Muscle of leg (tissue), 16 donors: ENCODE data around the gene YDJC. TPM values are rescaled to one million over a fixed set of nuclear protein-coding genes. Genes with fewer than 3 reads are reported as not detected.
"Not testable (repeated sequence)": the region's sequence is repeated elsewhere in the genome, so short reads cannot be mapped to it uniquely, and the experiment has no call there.

ENCODE experiments used
- DNase-seq: peaks from one replicate; pipeline ENCODE4 v3.0.0; 2013
- H3K27ac ChIP-seq: one replicate; pipeline ENCODE4 v1.5.1; 2013; ENCODE audit warnings: mild to moderate bottlenecking, low read length, control low read depth
- H3K27me3 ChIP-seq: one replicate; pipeline ENCODE4 v1.6.1; 2013; ENCODE audit warnings: low read length; ENCODE audit not compliant: control insufficient read depth, insufficient read depth
- H3K36me3 ChIP-seq: one replicate; pipeline ENCODE4 v1.6.1; 2013; ENCODE audit warnings: low read length; ENCODE audit not compliant: control insufficient read depth, insufficient read depth
- H3K4me1 ChIP-seq: one replicate; pipeline ENCODE4 v1.6.1; 2013; ENCODE audit warnings: low read length; ENCODE audit not compliant: control insufficient read depth, insufficient read depth
- H3K4me3 ChIP-seq: one replicate; pipeline ENCODE4 v1.5.1; 2013; ENCODE audit warnings: low read length, control low read depth
- H3K9me3 ChIP-seq: replicated peaks from 2 replicates; pipeline ENCODE4 v1.6.1; 2013; ENCODE audit warnings: low read depth, low read length; ENCODE audit not compliant: control insufficient read depth
- WGBS: methylation state at CpG from one replicate; pipeline ENCODE4 v1.1.5; 2013; ENCODE audit warnings: missing lambda C conversion rate; ENCODE audit not compliant: insufficient coverage; 5-methylcytosine and 5-hydroxymethylcytosine counted together
- long read RNA-seq, 11 donors: transcript quantifications; one replicate each; lab custom pipeline, GENCODE V29; 2026
- polyA plus RNA-seq, 8 donors: library from polyadenylated mRNA; unstranded; fragments of 120-200 nt; gene quantifications; one replicate each; pipeline versions ENCODE4 v1.2.1 to v1.2.3, GENCODE V29; 2013; ENCODE audit warnings: inconsistent platforms in 1 of 8, low replicate concordance in 1 of 8; ENCODE audit not compliant: insufficient read length in 8 of 8, insufficient read depth in 1 of 8
- total RNA-seq: library from RNA; stranded (reverse); fragments of 120-200 nt; gene quantifications from one replicate; pipeline ENCODE4 v1.2.4, GENCODE V29; 2013

YDJC gene, protein sequence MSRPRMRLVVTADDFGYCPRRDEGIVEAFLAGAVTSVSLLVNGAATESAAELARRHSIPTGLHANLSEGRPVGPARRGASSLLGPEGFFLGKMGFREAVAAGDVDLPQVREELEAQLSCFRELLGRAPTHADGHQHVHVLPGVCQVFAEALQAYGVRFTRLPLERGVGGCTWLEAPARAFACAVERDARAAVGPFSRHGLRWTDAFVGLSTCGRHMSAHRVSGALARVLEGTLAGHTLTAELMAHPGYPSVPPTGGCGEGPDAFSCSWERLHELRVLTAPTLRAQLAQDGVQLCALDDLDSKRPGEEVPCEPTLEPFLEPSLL
- 5.5 TPM for total RNA-seq
- polyA plus RNA-seq, result 1 to 10 TPM; 4.2 to 8.5 (median 5.2) TPM
- long read RNA-seq, donor 1, partial matches to known transcripts, result 0 of 3 reads
- long read RNA-seq, donor 1, other reads (novel, unspliced or antisense), result 0 of 3 reads
- long read RNA-seq, donor 2, result 0 reads
- long read RNA-seq, donor 3, partial matches to known transcripts, result 25 of 29 reads
- long read RNA-seq, donor 3, other reads (novel, unspliced or antisense), result 0 of 29 reads
- long read RNA-seq, donor 4, partial matches to known transcripts, result 0 of 2 reads
- long read RNA-seq, donor 4, other reads (novel, unspliced or antisense), result 0 of 2 reads
- long read RNA-seq, donor 5, partial matches to known transcripts, result 0 of 7 reads
- long read RNA-seq, donor 5, other reads (novel, unspliced or antisense), result 0 of 7 reads
- long read RNA-seq, donor 6, partial matches to known transcripts, result 0 of 2 reads
- long read RNA-seq, donor 6, other reads (novel, unspliced or antisense), result 0 of 2 reads
- long read RNA-seq, donor 7, partial matches to known transcripts, result 0 of 3 reads
- long read RNA-seq, donor 7, other reads (novel, unspliced or antisense), result 0 of 3 reads
- long read RNA-seq, donor 8, partial matches to known transcripts, result 0 of 2 reads
- long read RNA-seq, donor 8, other reads (novel, unspliced or antisense), result 0 of 2 reads
- long read RNA-seq, donor 9, partial matches to known transcripts, result 0 of 3 reads
- long read RNA-seq, donor 9, other reads (novel, unspliced or antisense), result 0 of 3 reads
- long read RNA-seq, donor 10, partial matches to known transcripts, result 0 of 3 reads
- long read RNA-seq, donor 10, other reads (novel, unspliced or antisense), result 0 of 3 reads
- long read RNA-seq, donor 11, partial matches to known transcripts, result 0 of 3 reads
- long read RNA-seq, donor 11, other reads (novel, unspliced or antisense), result 0 of 3 reads

DNA sequence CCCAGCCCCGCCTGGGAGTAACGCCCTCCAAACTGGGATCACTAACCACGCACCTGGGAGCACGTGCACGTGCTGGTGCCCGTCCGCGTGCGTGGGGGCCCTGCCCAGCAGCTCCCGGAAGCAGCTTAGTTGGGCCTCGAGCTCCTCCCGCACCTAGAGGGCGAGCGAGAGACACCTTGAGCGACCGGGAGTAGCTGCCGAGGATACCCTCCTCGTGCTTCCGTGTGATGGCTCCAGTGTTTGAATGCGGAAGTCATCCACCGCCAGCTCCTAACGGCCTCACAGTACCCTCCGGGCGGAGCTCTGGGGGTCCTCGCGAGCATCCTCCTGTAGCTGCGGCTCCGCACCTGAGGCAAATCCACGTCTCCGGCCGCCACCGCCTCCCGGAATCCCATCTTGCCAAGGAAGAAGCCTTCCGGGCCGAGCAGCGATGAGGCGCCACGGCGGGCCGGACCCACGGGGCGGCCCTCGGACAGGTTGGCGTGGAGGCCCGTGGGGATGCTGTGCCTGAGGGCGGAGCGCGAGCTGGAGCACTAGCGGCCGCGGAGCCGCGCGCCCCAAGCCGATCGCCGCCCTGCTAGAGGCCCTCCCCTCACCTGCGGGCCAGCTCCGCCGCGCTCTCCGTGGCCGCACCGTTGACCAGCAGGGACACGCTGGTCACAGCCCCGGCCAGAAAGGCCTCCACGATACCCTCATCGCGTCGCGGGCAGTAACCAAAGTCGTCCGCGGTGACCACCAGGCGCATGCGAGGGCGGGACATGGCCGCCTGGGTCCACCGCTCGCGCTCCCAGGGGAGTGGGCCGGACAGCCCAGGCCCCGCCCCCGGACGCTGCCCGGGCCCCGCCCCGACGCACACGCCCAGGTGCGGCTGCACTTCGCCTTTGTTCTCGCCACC, at the start of gene YDJC:
Gene YDJC, minus strand, starts transcription at position 768 of the 895 bp plus-strand sequence. Its CDS starts 8 bp downstream, at position 760.
- DNase-seq, result peak; percentile 94
- Histone ChIP-seq H3K9me3 (no peaks in the 10 kb centered on the region), H3K4me3 (peak within 1 kb of the TSS; percentile 72), H3K27me3 (no peaks in the 10 kb centered on the region), H3K4me1 (peaks cover 12% of the 10 kb centered on the region), H3K27ac (no peak within 1 kb of the TSS), H3K36me3 (peaks cover 4% of the 10 kb centered on the region)
- WGBS, result under 1% methylated on average over 93 of the region's 93 CpGs

DNA sequence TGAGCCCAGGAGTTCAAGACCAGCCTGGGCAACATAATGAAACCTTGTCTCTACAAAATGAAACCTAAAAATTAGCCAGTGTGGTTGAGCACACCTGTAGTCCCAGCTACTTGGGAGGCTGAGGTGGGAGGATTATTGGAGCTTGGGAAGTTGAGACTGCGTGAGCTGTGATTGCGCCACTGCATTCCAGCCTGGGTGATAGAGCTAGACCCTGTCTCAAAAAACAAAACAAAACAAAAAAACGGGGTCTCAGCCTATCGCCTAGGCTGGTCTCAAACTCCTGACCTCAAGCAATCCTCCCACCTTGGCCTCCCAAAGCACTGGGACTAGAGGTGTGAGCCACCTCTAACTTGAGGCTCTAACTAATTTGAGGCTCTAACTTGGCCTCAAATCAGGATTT, 49.6 kb upstream of the YDJC start:
- no peaks in the 10 kb centered on the region for H3K9me3 ChIP-seq
- DNase-seq, result no peak
- H3K27ac ChIP-seq, result no peak overlapping the region
- 100% methylated on average over 2 of the region's 4 CpGs for WGBS
- peaks cover 49% of the 10 kb centered on the region for H3K36me3 ChIP-seq
- H3K4me1 ChIP-seq, result no peaks in the 10 kb centered on the region
- H3K4me3 ChIP-seq, result no peak overlapping the region
- no peaks in the 10 kb centered on the region for H3K27me3 ChIP-seq

DNA sequence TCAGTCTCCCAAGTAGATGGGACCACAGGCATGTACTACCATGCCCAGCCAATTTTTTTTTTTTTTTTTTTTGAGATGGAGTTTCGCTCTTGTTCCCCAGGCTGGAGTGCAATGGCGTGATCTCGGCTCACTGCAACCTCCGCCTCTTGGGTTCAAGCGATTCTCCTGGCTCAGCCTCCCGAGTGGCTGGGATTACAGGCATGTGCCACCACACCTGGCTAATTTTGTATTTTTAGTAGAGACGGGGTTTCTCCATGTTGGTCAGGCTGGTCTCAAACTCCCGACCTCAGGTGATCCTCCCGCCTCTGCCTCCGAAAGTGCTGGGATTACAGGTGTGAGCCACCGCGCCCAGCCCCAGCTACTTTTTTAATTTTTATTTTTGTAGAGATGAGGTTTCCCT, 49.0 kb upstream of the YDJC start:
- H3K9me3 ChIP-seq, H3K4me1 ChIP-seq, H3K27me3 ChIP-seq, H3K27ac ChIP-seq, H3K4me3 ChIP-seq, DNase-seq: not testable (repeated sequence)
- WGBS, result no CpG with 5 or more reads among the region's 12 CpGs
- peaks cover 52% of the 10 kb centered on the region for H3K36me3 ChIP-seq

DNA sequence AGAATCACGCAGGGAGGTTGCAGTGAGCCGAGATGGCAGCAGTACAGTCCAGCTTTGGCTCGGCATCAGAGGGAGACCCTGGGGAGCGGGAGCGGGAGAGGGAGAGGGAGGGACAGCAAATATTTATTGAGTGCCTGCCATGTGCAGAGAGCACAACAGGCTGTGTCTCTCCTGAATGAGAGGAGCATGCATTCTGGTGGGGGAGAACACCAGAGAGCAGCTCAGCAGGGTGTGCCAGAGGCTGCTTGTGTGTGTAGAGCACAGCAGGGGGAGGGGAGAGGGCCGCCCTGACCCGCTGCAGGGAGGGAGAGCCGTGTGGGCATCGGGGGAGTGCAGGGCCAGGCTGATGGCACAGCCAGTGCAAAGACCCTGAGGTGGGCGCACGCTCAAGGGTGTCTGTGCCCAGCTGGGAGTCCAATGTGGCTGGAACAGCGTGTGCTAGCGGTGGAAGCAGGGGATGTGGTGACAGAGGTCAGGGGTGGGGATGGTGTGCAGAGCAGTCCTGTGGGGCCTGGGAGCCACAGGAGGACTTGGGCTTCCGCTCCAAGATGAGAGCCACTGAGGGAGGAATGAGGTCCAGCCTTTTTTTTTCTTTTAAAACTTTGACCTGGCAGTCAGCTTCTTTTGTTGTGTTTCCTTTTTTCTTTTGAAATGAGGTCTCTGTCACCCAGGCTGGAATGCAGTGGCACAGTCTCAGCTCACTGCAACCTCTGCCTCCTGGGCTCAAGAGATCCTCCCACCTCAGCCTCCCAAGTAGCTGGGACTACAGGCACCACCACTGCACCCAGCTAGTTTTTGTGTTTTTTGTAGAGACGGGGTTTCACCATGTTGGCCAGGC, 48.0 kb upstream of the YDJC start:
- WGBS, result 75% methylated on average over 13 of the region's 15 CpGs
- DNase-seq, result peak; percentile 51
- Histone ChIP-seq H3K9me3 (no peaks in the 10 kb centered on the region), H3K27me3 (no peaks in the 10 kb centered on the region), H3K36me3 (peaks cover 52% of the 10 kb centered on the region), H3K4me3 (no peak overlapping the region), H3K4me1 (no peaks in the 10 kb centered on the region), H3K27ac (no peak overlapping the region)

DNA sequence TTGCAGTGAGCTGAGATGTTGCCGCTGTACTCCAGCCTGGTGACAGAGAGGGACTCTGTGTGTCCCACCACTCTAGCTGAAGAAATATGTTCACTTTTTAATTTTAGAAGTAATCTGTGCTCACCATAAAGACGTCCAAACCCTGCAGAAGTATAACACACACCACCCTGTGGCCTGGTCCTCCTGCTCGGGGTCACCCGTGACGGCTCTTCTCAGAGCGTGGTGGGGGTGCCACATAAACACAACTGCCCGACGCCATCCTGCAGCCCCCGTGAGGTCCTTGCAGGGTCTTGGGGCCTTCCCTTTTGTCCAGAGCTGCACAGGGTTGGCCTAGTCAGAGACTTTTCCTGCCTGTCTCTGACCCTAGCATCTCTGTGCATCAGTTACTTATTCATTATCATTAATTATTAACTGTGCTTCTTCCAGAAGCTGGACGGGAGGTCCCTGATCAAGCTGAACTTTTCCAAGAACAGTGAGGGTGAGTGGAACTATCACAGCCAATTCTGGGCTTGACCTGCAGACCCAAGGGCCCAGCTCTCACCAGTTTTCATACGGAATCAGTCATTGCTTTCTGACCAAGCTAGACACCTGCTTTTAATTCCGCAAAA, 44.9 kb upstream of the YDJC start:
- H3K27ac ChIP-seq, result no peak overlapping the region
- DNase-seq, result no peak
- 97% methylated on average over 10 of the region's 12 CpGs for WGBS

DNA sequence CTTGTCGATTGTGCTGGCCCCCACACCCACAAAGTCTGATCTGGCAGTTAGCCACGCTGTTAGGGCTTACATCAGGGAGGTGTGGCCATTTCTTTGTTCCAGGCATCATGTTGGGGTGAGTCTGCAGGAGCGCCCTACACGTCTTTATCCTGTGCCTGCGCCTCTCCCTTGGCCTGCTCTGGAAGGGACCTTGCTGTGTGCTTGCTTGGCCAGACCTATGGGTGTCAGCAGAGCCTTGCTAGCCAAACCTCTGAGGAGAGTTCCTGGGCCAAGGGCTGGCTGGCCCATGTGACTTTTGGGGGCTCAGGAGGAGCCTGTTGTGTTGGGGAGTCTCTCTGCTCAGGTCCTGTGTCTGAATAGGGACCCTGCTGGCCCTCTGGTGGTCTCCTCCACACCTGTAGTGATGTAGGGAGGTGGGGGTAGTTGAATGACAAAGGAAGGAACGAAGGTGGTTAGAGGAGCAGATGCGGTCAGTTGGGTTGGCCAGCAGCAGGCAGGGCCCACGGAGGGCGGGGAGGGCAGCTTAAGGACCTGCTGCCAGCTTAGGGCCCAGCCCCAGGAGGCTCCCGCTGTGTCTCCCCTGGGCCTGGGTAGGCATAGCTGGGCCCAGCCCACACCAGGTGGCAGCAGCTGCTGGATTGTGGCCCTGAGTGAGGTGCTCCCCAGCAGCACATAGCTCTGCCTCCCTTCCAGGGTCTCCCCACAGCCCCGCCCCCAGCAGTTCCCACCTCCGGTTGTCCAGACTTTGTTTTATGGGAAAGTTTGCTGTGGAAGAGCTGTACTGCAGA, 43.9 kb upstream of the YDJC start:
- Histone ChIP-seq H3K4me1 (no peaks in the 10 kb centered on the region), H3K4me3 (no peak overlapping the region), H3K27ac (no peak overlapping the region), H3K9me3 (no peaks in the 10 kb centered on the region), H3K36me3 (peaks cover 62% of the 10 kb centered on the region), H3K27me3 (no peaks in the 10 kb centered on the region)
- no peak for DNase-seq
- WGBS, result 91% methylated on average over 10 of the region's 12 CpGs

More for the DNA sequence above, 44.9 kb upstream of the YDJC start:
- H3K36me3 ChIP-seq, result peaks cover 57% of the 10 kb centered on the region
- no peaks in the 10 kb centered on the region for H3K9me3 ChIP-seq
- H3K4me3 ChIP-seq, result no peak overlapping the region
- no peaks in the 10 kb centered on the region for H3K4me1 ChIP-seq
- H3K27me3 ChIP-seq, result no peaks in the 10 kb centered on the region

DNA sequence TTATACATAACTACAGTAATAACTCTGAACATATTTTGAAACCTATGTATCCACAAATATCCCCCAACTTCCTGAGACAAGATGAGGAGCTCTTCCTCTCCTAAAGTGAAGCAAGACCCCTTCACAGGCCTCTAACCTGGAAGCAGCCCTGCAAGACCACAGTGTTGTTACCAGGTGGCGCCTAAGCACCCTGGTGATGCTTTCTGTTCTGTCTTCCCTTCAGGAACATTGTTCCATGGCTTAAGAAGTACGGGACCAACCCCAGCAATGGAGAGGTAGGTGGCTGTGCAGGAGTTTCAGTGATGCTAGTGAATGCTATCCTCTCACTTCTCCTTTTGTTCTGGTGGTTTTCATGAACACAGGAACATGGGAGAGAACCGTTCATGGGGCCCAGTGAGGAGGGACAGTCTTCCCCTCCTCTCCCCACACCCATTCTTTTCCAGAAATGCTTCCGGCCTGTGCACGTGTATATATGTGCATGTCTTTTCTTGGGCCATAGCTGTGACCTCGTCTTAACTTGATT, 42.3 kb upstream of the YDJC start:
- no peaks in the 10 kb centered on the region for H3K4me1 ChIP-seq
- H3K4me3 ChIP-seq, result no peak overlapping the region
- H3K27ac ChIP-seq, result no peak overlapping the region
- peaks cover 62% of the 10 kb centered on the region for H3K36me3 ChIP-seq
- H3K27me3 ChIP-seq, result no peaks in the 10 kb centered on the region
- 80% methylated on average over 4 of the region's 6 CpGs for WGBS
- no peak for DNase-seq
- no peaks in the 10 kb centered on the region for H3K9me3 ChIP-seq

DNA sequence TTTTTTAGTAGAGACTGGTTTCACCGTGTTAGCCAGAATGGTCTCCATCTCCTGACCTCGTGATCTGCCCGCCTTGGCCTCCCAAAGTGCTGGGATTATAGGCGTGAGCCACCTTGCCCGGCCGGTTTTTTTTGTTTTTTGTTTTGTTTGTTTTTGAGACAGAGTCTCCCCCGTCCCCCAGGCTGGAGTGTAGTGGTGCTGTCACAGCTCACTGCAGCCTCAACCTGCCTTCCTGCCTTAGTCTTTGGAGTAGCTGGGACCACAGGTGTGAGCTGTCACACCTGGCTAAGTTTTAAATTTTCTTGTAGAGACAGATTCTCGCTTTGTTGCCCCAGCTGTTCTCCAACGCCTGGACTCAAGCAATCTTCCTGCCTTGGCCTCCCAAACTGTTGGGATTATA, 39.2 kb upstream of the YDJC start:
- WGBS, result 89% methylated on average over 3 of the region's 9 CpGs
- H3K36me3 ChIP-seq, result peaks cover 43% of the 10 kb centered on the region

More for the DNA sequence above, 39.2 kb upstream of the YDJC start:
- H3K9me3 ChIP-seq, result no peaks in the 10 kb centered on the region
- H3K4me1 ChIP-seq, result peaks cover 10% of the 10 kb centered on the region
- H3K27me3 ChIP-seq, result no peaks in the 10 kb centered on the region
- H3K4me3 ChIP-seq, result no peak overlapping the region
- DNase-seq, result no peak
- no peak overlapping the region for H3K27ac ChIP-seq
